Adrenal gland (tissue), 12 donors: Measurements from ENCODE around the gene RHOBTB3. TPM values are rescaled to one million over a fixed set of nuclear protein-coding genes. Genes with fewer than 3 reads are reported as not detected.

Experiments used
- DNase-seq, 7 donors: peaks; one replicate each; pipeline ENCODE4 v3.0.0-alpha.2; 2019 to 2020
- H3K27ac ChIP-seq, 5 donors: fragments of 200-600 bp; sonication (generic) in 4 of 5; 1 replicate in 3 of 5; 2 replicates in 2 of 5; pipeline versions ENCODE4 v1.5.1 to v1.8.0; 2016 to 2020; ENCODE audit warnings: mild to moderate bottlenecking in 1 of 5
- H3K27me3 ChIP-seq: fragments of 200-600 bp; 2 replicates; pipeline ENCODE4 v1.8.0; 2021
- H3K36me3 ChIP-seq, 2 donors: fragments of 200-600 bp; replicated peaks in 1 of 2; 1 replicate in 1 of 2; 2 replicates in 1 of 2; pipeline versions ENCODE4 v1.5.1 to v1.8.0; 2018 to 2022
- H3K4me1 ChIP-seq, 2 donors: fragments of 200-600 bp; replicated peaks in 1 of 2; 1 replicate in 1 of 2; 2 replicates in 1 of 2; pipeline versions ENCODE4 v1.5.1 to v1.8.0; 2018 to 2021
- H3K4me3 ChIP-seq, 4 donors: fragments of 200-600 bp; sonication (generic) in 3 of 4; one replicate each; pipeline ENCODE4 v1.5.1; 2016 to 2018
- H3K9me3 ChIP-seq, 3 donors: fragments of 200-600 bp; sonication (generic) in 1 of 3; replicated peaks in 1 of 3; 1 replicate in 2 of 3; 2 replicates in 1 of 3; pipeline versions ENCODE4 v1.5.1 to v1.8.0; 2016 to 2021
- CTCF ChIP-seq, 6 experiments: fragments of 450-650 bp in 4 of 6; fragments of 200-600 bp in 2 of 6; sonication (generic) in 1 of 6; IDR thresholded peaks; 1 replicate in 5 of 6; 2 replicates in 1 of 6; pipeline versions ENCODE4 v1.5.1 to v1.8.0; 2016 to 2021; ENCODE audit warnings: antibody characterized with exemption in 6 of 6, mild to moderate bottlenecking in 2 of 6, moderate library complexity in 1 of 6
- POLR2A ChIP-seq, 2 donors: fragments of 450-650 bp; IDR thresholded peaks; one replicate each; pipeline ENCODE4 v1.6.1; 2017; ENCODE audit warnings: antibody characterized with exemption in 2 of 2, mild to moderate bottlenecking in 2 of 2, moderate library complexity in 1 of 2
- WGBS, 4 donors: extraction: QIAGEN DNeasy Blood & Tissue Kit in 2 of 4; methylation state at CpG; one replicate each; pipeline versions ENCODE4 v1.1.5 to v1.1.7; 2013 to 2017; 5-methylcytosine and 5-hydroxymethylcytosine counted together
- intact Hi-C, 2 donors: fragments of 100-400 bp; cut with DNase I; formaldehyde crosslinking; loops; one replicate each; pipeline versions ENCODE4 v1.14.1 to v1.15.0; 2022 to 2023
- polyA plus RNA-seq, 3 donors: library from polyadenylated mRNA; stranded (reverse); fragments of 200-250 nt in 2 of 3; fragments of 350-450 nt in 1 of 3; fragmentation: Illumina TruSeq in 1 of 3; extraction: RNeasy Lipid Tissue Mini Kit (QIAGEN cat#74804) in 1 of 3; gene quantifications; one replicate each; pipeline ENCODE4 v1.2.3, GENCODE V29; 2013 to 2014
- total RNA-seq, 9 donors: library from RNA; depleted of rRNA in 4 of 9; stranded (reverse); fragments of >200 nt in 4 of 9; fragments of 120-200 nt in 1 of 9; fragmentation: NEBNext Ultra II Directional in 1 of 9; extraction: Animal tissue kit (Norgen Biotek cat#: 25700) in 1 of 9; gene quantifications; one replicate each; pipeline versions ENCODE4 v1.1.0 to v1.2.4, GENCODE V29; 2013 to 2023
- donor health status: healthy with polysubstance abuse.
- donor health status: Bipolar disorder and iron deficiency.
- donor health status: DM: yes; HTN: yes; CAD: no.
- donor health status: DM: no; HTN: no; CAD: no.
- donor health status: DM: no; HTN: no; CAD: no.
- donor health status: DM: yes; HTN: yes; CAD: no.

Gene RHOBTB3
- total and polyA plus RNA-seq, 12 donors, result 23.9 to 258 (median 108) TPM

- Histone ChIP-seq H3K27ac (peak overlapping the region in 4 of 5 donors; percentile 4 to 83 (median 64)), H3K27me3 (no peaks in the 10 kb centered on the region), H3K36me3 (no peaks in the 10 kb centered on the region), H3K9me3 (no peaks in the 10 kb centered on the region), H3K4me3 (no peak overlapping the region), H3K4me1 (peaks cover 12 to 35% of the 10 kb centered on the region in 2 donors)
- no peak for TF ChIP-seq POLR2A (IDR thresholded peaks at IDR 0.05)
- no peak for TF ChIP-seq CTCF (IDR thresholded peaks at IDR 0.05)
- intact Hi-C loops, result loop anchor here (2.0 to 5.0 kb wide), 2 partner anchors 63 to 65 kb away; no protein-coding TSS in a partner anchor
- no peak for DNase-seq
- 29 to 47% (median 35%) methylated on average over 2 of the region's 2 CpGs for WGBS, 4 donors
These were observed 48.5 kb downstream of the RHOBTB3 start for GRCh38 chr5:95779611-95780010.

GRCh38 chr5:95780597-95780996 lies 49.5 kb downstream of the RHOBTB3 start:
- Histone ChIP-seq H3K9me3 (no peaks in the 10 kb centered on the region), H3K36me3 (no peaks in the 10 kb centered on the region), H3K27ac (peak overlapping the region in 4 of 5 donors; percentile 16 to 72 (median 42)), H3K4me3 (no peak overlapping the region), H3K4me1 (peaks cover 12 to 35% of the 10 kb centered on the region in 2 donors), H3K27me3 (no peaks in the 10 kb centered on the region)
- DNase-seq, result peak in 1 of 7 donors; percentile 42
- 78 to 94% (median 87%) methylated on average over 7 of the region's 7 CpGs for WGBS, 4 donors
- intact Hi-C loops, result loop anchor here (2.0 to 5.0 kb wide), 2 partner anchors 62 to 64 kb away; no protein-coding TSS in a partner anchor
- TF ChIP-seq POLR2A (IDR thresholded peaks at IDR 0.05) (no peak), CTCF (IDR thresholded peaks at IDR 0.05) (no peak)

GRCh38 chr5:95781101-95781583 lies 50.0 kb downstream of the RHOBTB3 start:
- H3K4me1 ChIP-seq, result peaks cover 12 to 35% of the 10 kb centered on the region in 2 donors
- no peak overlapping the region for H3K4me3 ChIP-seq
- H3K27ac ChIP-seq, result peak overlapping the region in 4 of 5 donors; percentile 16 to 72 (median 42)
- TF ChIP-seq CTCF (IDR thresholded peaks at IDR 0.05) (peak; percentile 70 to 97 (median 90)), POLR2A (IDR thresholded peaks at IDR 0.05) (no peak)
- no peaks in the 10 kb centered on the region for H3K9me3 ChIP-seq
- intact Hi-C loops, result loop anchor here (2.0 to 5.0 kb wide), 2 partner anchors 61 to 64 kb away; no protein-coding TSS in a partner anchor
- DNase-seq, result peak; percentile 75 to 94 (median 88)
- H3K27me3 ChIP-seq, result no peaks in the 10 kb centered on the region
- H3K36me3 ChIP-seq, result no peaks in the 10 kb centered on the region
- WGBS, 4 donors, result 23 to 39% (median 24%) methylated on average over 4 of the region's 4 CpGs

- intact Hi-C loops, result loop anchor here in 1 of 2 donors (5.0 kb wide), 1 partner anchor 60 kb away; no protein-coding TSS in a partner anchor
- Histone ChIP-seq H3K4me1 (peaks cover 12 to 29% of the 10 kb centered on the region in 2 donors), H3K27ac (no peak overlapping the region), H3K27me3 (no peaks in the 10 kb centered on the region), H3K36me3 (no peaks in the 10 kb centered on the region), H3K4me3 (no peak overlapping the region), H3K9me3 (no peaks in the 10 kb centered on the region)
- 82 to 95% (median 86%) methylated on average over 4 of the region's 4 CpGs for WGBS, 4 donors
- DNase-seq, result no peak
- TF ChIP-seq POLR2A (IDR thresholded peaks at IDR 0.05) (no peak), CTCF (IDR thresholded peaks at IDR 0.05) (no peak)
These were observed 51.0 kb downstream of the RHOBTB3 start for GRCh38 chr5:95782181-95782580.
